ENCODE results near the gene OR5T1. TPM values are rescaled to one million over a fixed set of nuclear protein-coding genes. Genes with fewer than 3 reads are reported as not detected.

OR5T1 gene
- not detected in 2 replicates for total RNA-seq

DNA sequence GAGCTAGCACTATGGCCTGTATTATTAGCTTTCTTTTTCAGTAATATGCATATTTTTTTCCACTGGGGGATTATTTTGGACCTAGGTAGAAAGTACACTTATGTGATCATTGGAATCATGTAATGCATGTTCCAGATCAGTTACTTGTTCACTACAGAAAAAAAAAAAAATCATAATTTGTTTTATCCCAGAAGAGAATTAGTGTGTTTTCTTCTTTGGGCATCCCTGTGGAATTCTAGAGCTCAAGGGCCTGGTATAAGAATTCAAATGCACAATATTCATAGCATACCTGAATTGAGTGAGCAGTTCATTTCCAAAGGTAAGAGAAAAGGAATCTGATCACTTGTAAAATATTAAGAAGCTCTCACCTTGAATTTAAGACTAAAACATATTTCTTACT, at the start of gene OR5T1:
Gene OR5T1 (plus strand): TSS at position 301 of the 400 bp plus-strand sequence. CDS start 1,485 bp downstream, outside the sequence.

GRCh38 chr11:56234155-56234554, 39.8 kb upstream of the OR5T1 start, which contains the start of gene OR5T2:
Gene OR5T2 (minus strand): TSS chr11:56234255. CDS start chr11:56233062, 1,193 bp downstream.

DNA sequence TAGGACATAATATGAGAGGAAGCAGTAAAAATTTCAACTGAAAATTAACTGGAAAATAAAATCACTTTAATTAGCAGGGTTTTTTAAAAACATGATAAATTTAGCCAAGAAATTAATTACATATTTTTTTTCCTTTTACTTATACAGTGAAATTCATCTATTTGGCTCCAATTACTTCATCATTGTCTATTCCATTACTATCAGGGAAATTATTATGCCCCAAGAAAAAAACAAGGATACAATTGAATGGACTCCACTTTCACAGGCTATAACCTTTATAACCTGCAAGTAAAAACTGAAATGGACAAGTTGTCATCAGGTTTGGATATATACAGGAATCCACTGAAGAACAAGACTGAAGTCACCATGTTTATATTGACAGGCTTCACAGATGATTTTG, 22.0 kb upstream of the OR5T1 start, which contains the start of gene OR5T3:
Gene OR5T3 (plus strand): TSS at position 301 of the 400 bp plus-strand sequence. CDS start 0 bp downstream, at position 301.

GRCh38 chr11:56292154-56292553, 18.2 kb downstream of the OR5T1 start, which contains the start of gene OR8H1:
Gene OR8H1 (minus strand): TSS chr11:56292254. CDS start chr11:56291062, 1,192 bp downstream.

DNA sequence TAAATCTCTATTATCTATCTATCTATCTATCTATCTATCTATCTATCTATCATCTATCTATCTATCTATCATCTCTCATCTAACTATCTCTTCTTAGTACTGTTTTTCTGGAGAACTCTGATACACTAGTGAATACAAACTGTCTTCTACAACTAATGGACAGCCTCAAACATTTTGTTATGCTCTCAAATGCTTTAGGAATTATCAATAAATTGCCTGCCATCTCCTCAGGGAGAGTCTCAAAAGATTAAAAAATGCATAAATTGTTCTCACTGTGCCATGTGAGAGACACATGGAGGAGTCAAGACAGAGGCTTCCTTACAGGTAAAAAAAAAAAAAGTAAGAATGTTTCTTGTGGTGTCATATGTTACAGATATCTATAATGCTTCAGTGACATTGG, 40.9 kb downstream of the OR5T1 start, which contains the start of gene OR8K3:
Gene OR8K3 (plus strand): TSS at position 301 of the 400 bp plus-strand sequence. CDS start 3,163 bp downstream, outside the sequence.

Other genes with a start within 250 kb of the OR5T1 start
- not detected in 2 replicates for gene OR5AS1, start 246.5 kb upstream of the OR5T1 start, total RNA-seq
- not detected in 2 replicates for gene OR8I2, start 180.8 kb upstream of the OR5T1 start, total RNA-seq
- gene OR8H2, start 170.5 kb upstream of the OR5T1 start, total RNA-seq: not detected in 2 replicates
- not detected in 2 replicates for gene OR8H3, start 151.8 kb upstream of the OR5T1 start, total RNA-seq
- gene OR8J3, start 134.0 kb upstream of the OR5T1 start, total RNA-seq: not detected in 2 replicates
- not detected in 2 replicates for gene OR8K5, start 113.8 kb upstream of the OR5T1 start, total RNA-seq
- gene OR5J2, start 97.5 kb upstream of the OR5T1 start, total RNA-seq: not detected in 2 replicates
- not detected in 2 replicates for gene OR5T2, start 39.9 kb upstream of the OR5T1 start, total RNA-seq
- not detected in 2 replicates for gene OR5T3, start 21.9 kb upstream of the OR5T1 start, total RNA-seq
- gene OR8H1, start 18.1 kb downstream of the OR5T1 start, total RNA-seq: not detected in 2 replicates
- not detected in 2 replicates for gene OR8K3, start 41.0 kb downstream of the OR5T1 start, total RNA-seq
- not detected in 2 replicates for gene OR8K1, start 71.9 kb downstream of the OR5T1 start, total RNA-seq
- not detected in 2 replicates for gene OR8J1, start 80.1 kb downstream of the OR5T1 start, total RNA-seq
- not detected in 2 replicates for gene OR8U1, start 101.5 kb downstream of the OR5T1 start, total RNA-seq
- gene OR5AL1, start 138.5 kb downstream of the OR5T1 start, total RNA-seq: not detected in 2 replicates
- gene OR5M3, start 199.2 kb downstream of the OR5T1 start, total RNA-seq: not detected in 2 replicates
- gene OR5M8, start 217.2 kb downstream of the OR5T1 start, total RNA-seq: not detected in 2 replicates